Measurements from ENCODE around the gene CMSS1.

The CMSS1 gene

GRCh38 chr3:99940350-99940749, 122.7 kb downstream of the CMSS1 start:
- TF ChIP-seq REST (IDR thresholded peaks at IDR 0.05; ENCODE audit: insufficient read depth in 1 of 2, low read depth in 2 of 2, low read length in 2 of 2): no peak
- no peak for TF ChIP-seq FOXP2 (optimal IDR thresholded peaks at IDR 0.05; ENCODE audit: borderline replicate concordance, extremely low read depth, extremely low read length, insufficient read depth)
- TF ChIP-seq POLR2AphosphoS5 (IDR thresholded peaks at IDR 0.05; ENCODE audit: low read depth, low read length): no peak
- no peak for TF ChIP-seq SIN3A (IDR thresholded peaks at IDR 0.05; ENCODE audit: borderline replicate concordance, insufficient read depth, low read length)
- no peak for TF ChIP-seq TAF1 (IDR thresholded peaks at IDR 0.05; ENCODE audit: borderline replicate concordance, insufficient read depth, low read length)

GRCh38 chr3:99941211-99941610, 123.5 kb downstream of the CMSS1 start:
- TF ChIP-seq TAF1 (IDR thresholded peaks at IDR 0.05; ENCODE audit: borderline replicate concordance, insufficient read depth, low read length): no peak
- no peak for TF ChIP-seq POLR2AphosphoS5 (IDR thresholded peaks at IDR 0.05; ENCODE audit: low read depth, low read length)
- TF ChIP-seq FOXP2 (optimal IDR thresholded peaks at IDR 0.05; ENCODE audit: borderline replicate concordance, extremely low read depth, extremely low read length, insufficient read depth): no peak
- TF ChIP-seq REST (IDR thresholded peaks at IDR 0.05; ENCODE audit: insufficient read depth in 1 of 2, low read depth in 2 of 2, low read length in 2 of 2): no peak
- TF ChIP-seq SIN3A (IDR thresholded peaks at IDR 0.05; ENCODE audit: borderline replicate concordance, insufficient read depth, low read length): no peak

- TF ChIP-seq FOXP2 (optimal IDR thresholded peaks at IDR 0.05; ENCODE audit: borderline replicate concordance, extremely low read depth, extremely low read length, insufficient read depth) (no peak), SIN3A (IDR thresholded peaks at IDR 0.05; ENCODE audit: borderline replicate concordance, insufficient read depth, low read length) (no peak), POLR2AphosphoS5 (IDR thresholded peaks at IDR 0.05; ENCODE audit: low read depth, low read length) (no peak), TAF1 (IDR thresholded peaks at IDR 0.05; ENCODE audit: borderline replicate concordance, insufficient read depth, low read length) (no peak), REST (IDR thresholded peaks at IDR 0.05; ENCODE audit: insufficient read depth in 1 of 2, low read depth in 2 of 2, low read length in 2 of 2) (no peak)
Measured at GRCh38 chr3:99943931-99944761, 126.5 kb downstream of the CMSS1 start.

DNA sequence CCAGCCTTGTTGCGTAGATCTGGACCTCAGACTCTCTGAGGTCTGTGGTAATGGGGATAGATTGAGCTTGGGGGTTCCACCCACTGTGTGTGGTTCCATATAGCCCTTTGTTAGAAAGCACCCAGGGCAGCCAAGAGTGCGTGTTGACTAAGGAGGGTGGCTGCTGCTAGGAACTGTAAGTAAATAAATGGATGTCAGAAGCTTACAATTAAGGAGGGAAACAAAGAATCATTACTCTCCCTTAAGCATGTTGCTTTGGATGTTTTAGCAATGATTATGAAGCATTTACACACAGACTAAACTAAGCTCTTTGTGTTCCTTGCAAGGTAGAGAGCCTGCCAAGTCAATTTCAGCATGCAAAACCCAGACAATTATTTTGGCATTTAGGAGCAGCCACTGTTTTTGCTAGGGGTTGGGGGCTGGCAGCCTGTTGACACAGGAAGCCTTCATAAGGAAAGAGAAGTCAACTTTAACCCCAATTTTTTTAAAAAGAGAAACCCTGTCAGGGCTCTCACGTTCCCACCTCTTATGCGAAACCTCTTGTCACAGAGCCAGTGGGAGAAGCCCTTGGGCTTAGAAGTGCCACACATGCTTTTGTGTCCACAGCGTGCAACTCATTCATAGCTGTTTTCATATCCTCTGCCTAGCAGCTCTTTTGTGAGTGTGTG, 127.8 kb downstream of the CMSS1 start:
- TF ChIP-seq FOXP2 (optimal IDR thresholded peaks at IDR 0.05; ENCODE audit: borderline replicate concordance, extremely low read depth, extremely low read length, insufficient read depth) (no peak), SIN3A (IDR thresholded peaks at IDR 0.05; ENCODE audit: borderline replicate concordance, insufficient read depth, low read length) (no peak), POLR2AphosphoS5 (IDR thresholded peaks at IDR 0.05; ENCODE audit: low read depth, low read length) (no peak), REST (IDR thresholded peaks at IDR 0.05; ENCODE audit: insufficient read depth in 1 of 2, low read depth in 2 of 2, low read length in 2 of 2) (no peak), TAF1 (IDR thresholded peaks at IDR 0.05; ENCODE audit: borderline replicate concordance, insufficient read depth, low read length) (no peak)
